Stimulated activated CD4-positive, alpha-beta T cell treated with anti-CD3 and anti-CD28 coated beads, Interleukin-4, amount 100 ng/mL, for 24 hours (primary cell): Measurements from ENCODE around the gene CAMK2N1.

Experiments used
- DNase-seq: peaks from one replicate; pipeline ENCODE4 v3.0.0-alpha.2; 2020

Gene CAMK2N1

DNA sequence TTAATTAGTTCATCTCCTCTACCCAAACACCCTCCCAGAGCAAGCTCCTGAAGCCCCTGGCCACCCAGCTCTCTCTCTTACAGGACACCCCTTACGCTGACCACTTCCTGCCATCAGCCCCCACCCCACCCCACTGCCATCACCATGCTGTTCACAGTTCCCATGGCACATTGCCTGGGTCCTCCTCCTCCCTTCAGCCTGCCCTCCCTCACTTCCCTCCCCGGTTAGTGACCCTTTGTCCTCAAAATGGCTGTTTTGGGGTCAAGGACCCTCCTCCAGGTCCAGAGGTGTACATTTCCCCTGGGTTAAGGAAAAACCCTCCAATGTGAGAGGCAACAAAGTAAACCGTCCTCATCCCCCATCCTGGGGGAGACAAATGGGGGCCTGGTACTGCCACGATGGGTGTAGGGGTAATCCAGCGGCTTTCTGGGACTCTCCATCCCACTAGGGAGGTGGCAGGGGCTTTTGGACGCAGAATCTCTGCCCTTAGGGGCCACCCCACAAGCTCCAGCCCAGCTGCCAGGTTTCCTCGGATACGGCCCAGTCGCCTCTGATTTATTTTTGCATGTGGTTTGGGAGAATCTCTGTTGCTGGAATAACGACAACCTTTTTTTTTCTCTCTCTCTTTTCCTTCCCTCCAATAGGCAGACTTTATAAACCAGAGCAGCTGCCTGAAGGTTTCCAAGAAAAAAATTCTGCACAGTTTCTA, 8.5 kb downstream of the CAMK2N1 start:
- DNase-seq: no peak

GRCh38 chr1:20476265-20477038, 9.6 kb downstream of the CAMK2N1 start:
- DNase-seq: no peak

GRCh38 chr1:20474996-20475395, 11.0 kb downstream of the CAMK2N1 start:
- no peak for DNase-seq

DNA sequence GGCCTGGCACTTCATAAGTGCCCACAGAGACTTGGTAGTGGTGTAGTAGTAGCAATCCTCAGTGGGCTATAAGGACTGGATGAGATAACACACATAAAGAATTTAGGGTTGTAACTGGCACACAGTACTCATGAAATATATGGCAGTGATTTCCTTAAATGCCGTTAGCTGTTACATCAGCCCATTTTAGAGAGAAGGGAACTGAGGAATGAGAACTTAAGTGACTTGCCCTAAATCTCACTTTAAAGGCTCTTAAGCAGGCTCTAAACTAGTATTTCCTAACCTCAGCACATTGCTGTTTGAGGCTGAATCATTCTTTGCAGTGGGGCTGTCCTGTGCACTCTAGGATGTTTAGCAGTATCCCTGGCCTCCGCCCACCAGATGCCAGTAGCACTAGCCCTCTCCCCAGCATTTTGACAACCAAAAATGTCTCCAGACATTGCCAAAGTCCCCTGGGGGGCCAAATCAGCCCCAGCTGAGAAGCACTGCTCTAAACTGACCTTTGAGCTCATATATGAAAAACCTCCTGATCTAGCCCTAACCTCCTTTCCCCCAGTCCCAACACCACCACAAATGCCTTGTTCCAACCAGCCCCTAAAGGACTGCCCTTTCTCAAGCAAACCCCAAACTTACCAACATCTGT, 11.6 kb downstream of the CAMK2N1 start:
- no peak for DNase-seq

DNA sequence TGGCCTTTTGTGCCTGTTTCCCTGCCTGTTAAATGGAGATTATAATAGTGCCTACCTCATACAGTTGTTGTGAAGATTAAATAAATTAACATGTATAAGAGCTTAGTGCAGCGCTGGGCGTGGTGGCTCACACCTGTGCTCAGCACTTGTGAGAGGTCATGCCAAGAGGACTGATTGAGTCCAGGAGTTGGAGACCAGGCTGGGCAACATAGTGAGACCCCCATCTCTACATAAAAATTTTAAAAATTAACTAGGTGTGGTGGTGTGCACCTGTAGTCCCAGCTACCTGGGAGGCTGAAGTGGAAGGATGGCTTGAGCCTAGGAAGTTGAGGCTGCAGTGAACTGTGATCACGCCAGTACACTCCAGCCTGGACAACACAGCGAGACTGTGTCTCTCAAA, 12.1 kb downstream of the CAMK2N1 start:
- DNase-seq: no peak

- peak; percentile 27 for DNase-seq
Observed at GRCh38 chr1:20472860-20473711, 12.9 kb downstream of the CAMK2N1 start.

- DNase-seq: no peak
Observed at GRCh38 chr1:20472121-20472520, 13.9 kb downstream of the CAMK2N1 start.

- DNase-seq: no peak
Observed at GRCh38 chr1:20470194-20470593, 15.8 kb downstream of the CAMK2N1 start.

DNA sequence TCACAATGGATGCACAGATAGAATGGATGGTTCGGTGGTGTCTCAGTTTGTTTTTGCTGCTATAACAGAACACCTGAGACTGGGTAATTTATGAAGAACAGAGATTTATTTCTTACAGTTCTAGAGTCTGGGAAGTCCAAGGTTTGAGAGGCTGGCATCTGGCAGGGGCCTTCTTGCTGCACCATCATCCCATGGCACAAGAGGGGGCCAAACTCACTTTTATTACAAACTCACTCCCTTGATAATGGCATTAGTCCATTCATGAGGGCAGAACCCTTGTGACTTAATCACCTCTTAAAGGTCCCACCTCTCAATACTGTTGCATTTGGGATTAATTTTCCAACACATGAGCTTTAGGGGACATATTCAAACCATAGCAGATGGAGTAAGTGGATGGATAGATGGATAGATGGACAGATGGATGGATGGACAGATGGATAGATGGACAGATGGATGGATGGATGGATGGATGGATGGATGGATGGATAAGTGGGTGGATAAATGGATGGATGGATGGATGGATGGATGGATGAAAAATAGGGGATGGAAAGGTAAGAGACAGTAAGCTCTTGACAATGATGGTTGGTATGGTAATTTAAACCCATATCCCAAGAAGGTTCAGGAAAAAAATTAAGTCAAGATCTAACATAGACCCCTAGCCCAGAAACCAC, 16.5 kb downstream of the CAMK2N1 start:
- DNase-seq: no peak

DNA sequence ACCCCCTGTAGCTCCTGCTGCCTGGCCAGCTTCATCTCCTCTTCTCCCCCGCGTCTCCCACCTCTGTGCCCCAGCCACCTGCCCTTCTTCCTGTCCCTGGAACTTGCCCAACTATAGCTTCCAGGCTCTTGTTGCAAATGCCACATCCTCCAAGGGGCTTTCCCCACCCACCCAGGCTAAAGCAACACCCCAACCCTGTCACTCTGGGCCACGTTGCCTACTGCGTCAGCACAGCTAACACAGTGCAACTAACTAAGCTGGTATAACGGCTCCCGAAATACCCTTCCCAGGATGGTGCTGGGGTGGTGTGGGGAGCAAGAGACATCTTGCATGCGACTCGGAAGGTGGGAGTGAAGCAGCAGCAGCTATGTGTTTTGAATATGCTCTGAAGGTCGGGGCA, 19.7 kb downstream of the CAMK2N1 start:
- peak; percentile 30 for DNase-seq

- no peak for DNase-seq
Observed at GRCh38 chr1:20465187-20465586, 20.8 kb downstream of the CAMK2N1 start.

- DNase-seq: no peak
Observed at GRCh38 chr1:20463502-20463901, 22.5 kb downstream of the CAMK2N1 start.

DNA sequence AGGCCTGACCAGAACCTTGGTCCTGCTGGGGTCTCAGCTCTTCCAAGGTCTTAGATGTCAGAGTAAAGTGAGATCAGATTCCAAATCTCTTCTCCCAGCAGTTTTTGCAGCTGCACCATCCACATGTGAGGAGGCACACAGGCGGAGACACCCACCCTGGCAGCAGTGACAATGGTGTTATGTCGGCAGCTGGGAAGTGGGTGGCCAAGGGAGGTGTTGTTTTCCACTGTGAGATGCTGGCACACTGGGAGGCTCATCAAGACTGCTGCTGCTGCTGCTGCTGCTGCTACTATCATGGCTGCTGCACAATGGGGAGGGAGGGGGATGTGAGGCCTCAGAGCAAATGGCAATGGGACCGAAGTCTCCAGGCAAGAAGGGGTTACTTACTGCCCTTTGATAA, 23.6 kb downstream of the CAMK2N1 start:
- no peak for DNase-seq

DNA sequence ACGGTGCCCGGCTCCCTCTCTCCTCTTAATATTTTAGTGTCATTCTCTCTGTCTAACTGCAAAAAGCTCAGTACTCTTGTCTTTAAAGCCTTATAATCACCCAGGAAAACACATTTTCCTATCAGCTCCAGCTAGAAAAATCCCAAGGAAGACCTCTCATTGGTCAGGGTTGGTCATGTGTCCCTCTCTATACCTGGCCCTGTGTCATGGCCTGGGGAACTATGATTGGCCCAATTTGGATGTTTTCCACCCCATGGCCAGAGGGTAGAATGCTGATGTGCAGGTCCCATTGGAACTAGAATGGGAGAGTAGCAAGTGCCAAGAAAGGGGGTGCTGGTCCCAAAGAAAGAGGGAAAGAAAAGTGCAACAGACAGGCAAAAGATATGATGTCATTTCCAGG, 27.3 kb downstream of the CAMK2N1 start:
- DNase-seq: no peak

GRCh38 chr1:20454004-20454403, 32.0 kb downstream of the CAMK2N1 start:
- no peak for DNase-seq

GRCh38 chr1:20449735-20450311, 36.2 kb downstream of the CAMK2N1 start:
- no peak for DNase-seq

GRCh38 chr1:20448671-20449071, 37.3 kb downstream of the CAMK2N1 start:
- DNase-seq: no peak

GRCh38 chr1:20447794-20448193, 38.2 kb downstream of the CAMK2N1 start:
- DNase-seq: no peak

- no peak for DNase-seq
Observed at GRCh38 chr1:20446796-20447195, 39.2 kb downstream of the CAMK2N1 start.

- no peak for DNase-seq
Observed at GRCh38 chr1:20445956-20446355, 40.1 kb downstream of the CAMK2N1 start.

GRCh38 chr1:20443703-20444586, 42.1 kb downstream of the CAMK2N1 start:
- DNase-seq: no peak
